NCI-H1105 (cell line): ENCODE data around the gene TMEM132D.

ENCODE experiments used
- DNase-seq: peaks from one replicate; lab custom pipeline; 2025; lab: John Stamatoyannopoulos, UW

The TMEM132D gene

DNA sequence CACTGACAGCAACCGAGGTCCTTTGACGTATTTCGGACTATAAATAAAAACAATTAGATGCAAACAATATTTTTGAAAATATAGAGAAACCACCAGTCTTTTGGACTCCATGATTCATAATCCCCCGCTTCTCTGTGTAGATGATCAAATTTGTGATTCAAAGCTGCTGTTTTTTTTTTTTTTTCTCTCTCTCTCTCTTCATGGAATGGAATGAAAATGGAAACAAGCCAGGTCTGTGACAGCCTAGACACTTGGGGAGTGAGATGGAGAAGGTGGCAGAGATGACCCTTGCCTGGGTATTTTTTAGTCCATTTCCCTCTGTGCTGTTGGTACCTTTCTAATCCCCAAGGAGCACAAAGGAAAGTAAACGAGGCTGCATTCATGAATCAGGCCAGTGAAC, 802.0 kb downstream of the TMEM132D start:
- no peak for DNase-seq

GRCh38 chr12:129101404-129101803, 802.4 kb downstream of the TMEM132D start:
- DNase-seq: no peak

DNA sequence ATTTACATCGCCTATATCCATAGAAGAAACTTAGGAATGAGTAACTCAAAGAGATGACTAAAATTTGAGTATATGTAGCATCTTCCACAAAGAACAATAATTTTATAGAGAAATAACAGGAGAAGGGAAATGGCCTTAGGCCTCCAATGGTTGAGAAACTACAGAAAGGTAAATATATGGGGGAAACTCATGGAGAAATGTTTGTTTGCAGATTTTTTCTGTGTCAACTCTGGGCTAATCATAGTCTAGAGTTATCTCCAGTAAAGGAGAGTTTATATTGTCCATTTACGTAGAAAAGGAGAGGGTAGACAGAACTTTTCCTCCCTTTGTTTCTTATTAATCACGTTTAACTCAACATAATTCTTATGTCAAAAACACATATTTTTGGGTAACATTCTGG, 806.4 kb downstream of the TMEM132D start:
- no peak for DNase-seq

DNA sequence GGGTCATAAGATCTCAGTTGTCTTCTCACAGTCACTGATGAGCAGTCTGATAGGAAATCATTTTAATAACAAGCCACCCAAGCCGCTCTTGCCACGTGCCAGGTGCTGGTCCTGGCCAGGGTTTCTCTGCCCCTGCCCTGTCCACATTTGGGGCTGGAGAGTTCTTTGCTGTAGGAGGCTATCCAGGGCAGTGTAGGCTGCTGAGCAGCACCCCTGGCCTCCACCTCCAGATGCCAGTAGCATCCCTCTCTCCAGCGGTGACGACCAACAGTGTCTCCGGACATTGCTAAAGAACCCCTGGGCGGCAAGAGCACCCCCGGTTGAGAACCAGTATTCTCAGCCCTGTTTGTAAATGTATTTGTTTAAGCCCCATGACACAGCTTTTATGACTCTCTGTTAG, 806.9 kb downstream of the TMEM132D start:
- DNase-seq: no peak

GRCh38 chr12:129096184-129096583, 807.6 kb downstream of the TMEM132D start:
- no peak for DNase-seq

GRCh38 chr12:129089576-129089975, 814.2 kb downstream of the TMEM132D start:
- no peak for DNase-seq

DNA sequence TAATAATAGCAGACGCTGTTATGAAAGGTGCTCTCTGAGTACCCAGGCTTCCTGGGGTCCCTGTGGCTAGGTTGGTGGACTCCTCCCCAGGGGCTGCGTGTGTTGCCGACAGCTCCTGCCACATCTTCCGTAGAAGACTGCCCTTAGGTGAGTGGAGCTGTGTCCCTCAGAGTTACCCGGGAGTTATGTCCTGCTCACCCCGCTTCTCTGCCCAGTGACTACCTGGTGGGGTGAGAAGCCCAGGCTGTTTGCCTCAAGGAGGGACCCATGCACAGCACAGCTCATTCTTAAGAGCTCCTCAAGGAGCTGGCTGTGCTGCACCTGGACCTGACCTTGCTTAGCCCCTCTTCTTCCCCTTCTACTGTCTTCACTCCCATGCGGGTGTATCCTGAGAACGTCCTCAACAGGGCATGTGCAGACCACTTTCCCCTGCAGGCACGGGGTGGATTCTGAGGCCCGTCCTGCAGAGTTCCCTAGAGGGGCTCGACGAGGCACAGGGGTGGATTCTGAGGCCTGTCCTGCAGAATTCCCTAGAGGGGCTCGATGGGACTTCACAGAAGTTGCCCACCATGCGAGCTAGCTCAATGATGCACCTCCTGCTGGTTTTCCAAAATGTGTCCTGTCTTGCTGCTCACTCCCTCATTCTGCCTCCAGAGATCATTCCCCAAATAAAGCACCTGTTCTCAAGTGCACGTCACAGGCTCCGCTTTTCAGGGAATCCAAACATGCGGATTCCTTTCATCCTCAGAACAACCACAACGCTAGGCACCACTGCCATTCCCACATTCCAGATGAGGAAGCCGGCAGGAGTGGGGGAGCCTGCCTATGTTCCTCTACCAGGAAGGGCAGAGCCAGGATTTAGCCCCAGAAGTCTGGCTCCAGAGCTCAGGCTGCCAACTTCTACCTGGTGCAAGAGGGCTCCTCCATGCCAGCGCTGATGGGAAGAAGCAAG, 818.7 kb downstream of the TMEM132D start:
- no peak for DNase-seq

DNA sequence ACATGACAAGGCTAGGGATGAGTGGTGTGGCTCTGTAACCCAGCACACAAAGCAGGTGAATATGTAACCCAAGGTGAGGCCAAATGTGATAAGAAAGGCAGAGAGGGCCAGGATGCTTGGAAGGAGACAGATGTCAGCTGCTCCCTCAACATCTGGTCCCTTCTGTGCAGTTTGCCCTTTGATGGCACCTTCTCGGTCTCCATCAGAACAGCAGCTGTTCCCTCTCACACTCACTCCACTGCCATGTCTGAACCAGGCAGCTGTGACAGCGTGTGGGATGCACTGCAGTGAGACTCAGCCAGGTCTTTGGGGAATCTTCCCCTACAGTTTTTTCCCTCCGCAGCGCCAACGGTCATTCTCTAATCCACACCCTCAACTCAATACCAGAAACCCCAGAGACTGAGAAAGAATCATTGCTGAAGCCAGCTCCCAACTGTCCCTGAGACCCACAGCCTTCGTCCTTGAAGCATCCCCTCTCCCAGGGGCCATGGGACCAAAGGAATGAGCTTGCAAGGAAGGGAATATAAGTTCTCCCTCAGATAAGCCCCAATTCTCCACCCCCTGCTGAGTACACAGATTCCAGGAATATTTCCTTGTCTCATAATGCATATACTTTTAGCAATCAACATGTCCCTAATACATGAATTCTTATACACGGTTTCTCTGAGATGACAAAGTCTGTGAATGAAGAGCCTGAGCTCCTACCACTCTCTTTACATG, 820.5 kb downstream of the TMEM132D start:
- DNase-seq: no peak

- no peak for DNase-seq
These were observed 821.4 kb downstream of the TMEM132D start for GRCh38 chr12:129082441-129082840.

- DNase-seq: no peak
These were observed 822.0 kb downstream of the TMEM132D start for GRCh38 chr12:129081755-129082250.

- DNase-seq: no peak
These were observed 823.0 kb downstream of the TMEM132D start for GRCh38 chr12:129080821-129081220.

DNA sequence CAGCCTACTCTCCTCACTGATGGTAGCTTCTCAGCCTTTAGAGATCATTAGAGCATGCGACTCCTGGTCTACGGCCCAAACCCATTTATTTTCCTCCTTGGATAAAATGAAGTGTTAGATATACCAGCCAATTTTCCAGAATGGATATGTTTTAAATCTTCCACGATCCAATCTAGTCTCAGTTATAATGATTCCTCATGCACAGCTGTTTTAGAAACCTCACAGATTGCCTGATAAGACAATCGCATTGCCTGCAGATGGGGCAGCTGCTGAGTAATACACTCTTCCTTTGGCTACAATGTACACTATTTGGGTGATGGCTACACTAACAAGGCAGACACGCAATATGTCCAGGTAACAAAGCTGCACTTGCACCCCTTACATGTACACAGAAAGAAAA, 823.4 kb downstream of the TMEM132D start:
- no peak for DNase-seq

- no peak for DNase-seq
These were observed 824.1 kb downstream of the TMEM132D start for GRCh38 chr12:129079719-129080118.

GRCh38 chr12:129076441-129077320, 827.1 kb downstream of the TMEM132D start:
- no peak for DNase-seq

- no peak for DNase-seq
These were observed 828.2 kb downstream of the TMEM132D start for GRCh38 chr12:129075460-129076208.

GRCh38 chr12:129074379-129074778, 829.4 kb downstream of the TMEM132D start:
- DNase-seq: no peak

GRCh38 chr12:129073157-129073915, 830.5 kb downstream of the TMEM132D start:
- DNase-seq: no peak

DNA sequence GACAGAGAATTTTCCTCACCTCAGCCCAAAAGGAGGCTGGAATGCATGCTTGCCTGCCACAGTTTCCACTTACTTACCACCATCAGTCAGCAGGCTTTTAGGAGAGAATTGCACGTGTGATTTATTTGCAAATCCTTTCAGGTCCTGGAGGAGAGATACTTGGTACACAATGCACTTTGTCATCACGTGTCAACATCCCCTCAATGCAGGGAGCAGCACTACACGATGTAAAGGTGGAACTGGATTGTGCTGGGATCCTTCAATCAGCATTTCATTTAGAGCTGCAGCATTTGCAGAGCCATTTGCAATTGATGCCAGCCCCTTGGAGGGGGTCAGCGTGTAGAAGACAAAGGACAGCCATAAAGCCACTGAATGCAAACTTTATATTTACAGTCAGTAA, 832.5 kb downstream of the TMEM132D start:
- no peak for DNase-seq

DNA sequence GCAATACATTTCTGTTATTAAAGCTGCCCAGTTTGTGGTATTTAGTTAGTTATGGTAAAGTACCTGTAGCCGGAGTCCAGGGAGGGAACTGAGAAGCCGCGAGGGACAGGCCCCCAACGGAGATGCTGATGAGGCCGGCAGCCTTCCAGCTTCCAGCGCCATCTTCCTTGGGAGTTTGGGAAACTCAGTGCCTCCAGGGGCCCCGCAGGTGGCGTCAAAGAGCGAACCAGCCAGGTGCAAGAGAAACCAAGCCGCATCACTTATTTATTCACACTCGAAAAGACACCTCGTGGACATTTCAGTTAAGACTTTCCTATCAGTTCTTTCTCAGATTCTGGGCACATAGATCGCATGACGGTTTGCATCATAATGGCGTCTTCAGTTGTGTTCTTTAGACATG, 833.9 kb downstream of the TMEM132D start:
- no peak for DNase-seq

- no peak for DNase-seq
These were observed 835.1 kb downstream of the TMEM132D start for GRCh38 chr12:129068684-129069083.
